H9 (cell line): ENCODE data around the gene MLLT6. TPM values are rescaled to one million over a fixed set of nuclear protein-coding genes. Genes with fewer than 3 reads are reported as not detected.

ENCODE experiments used
- DNase-seq: peaks from one replicate; pipeline ENCODE4 v3.0.0-alpha.2; 2017
- H2AFZ ChIP-seq: one replicate; pipeline ENCODE4 v1.6.1; 2013; ENCODE audit warnings: mild to moderate bottlenecking, low read length, control low read depth, moderate library complexity
- H2AK5ac ChIP-seq: 2 replicates; pipeline ENCODE4 v1.6.1; 2013; ENCODE audit warnings: low read length, control low read depth, mixed read lengths; ENCODE audit not compliant: insufficient read length
- H2BK120ac ChIP-seq: one replicate; pipeline ENCODE4 v1.6.1; 2013; ENCODE audit warnings: low read depth, mild to moderate bottlenecking, low read length, control low read depth, inconsistent platforms; ENCODE audit not compliant: poor library complexity, severe bottlenecking
- H2BK12ac ChIP-seq: 2 replicates; pipeline ENCODE4 v1.6.1; 2013; ENCODE audit warnings: low read length, control low read depth, mixed read lengths, low read depth; ENCODE audit not compliant: insufficient read length
- H2BK15ac ChIP-seq: 2 replicates; pipeline ENCODE4 v1.6.1; 2013; ENCODE audit warnings: low read depth, low read length, control low read depth
- H2BK20ac ChIP-seq: one replicate; pipeline ENCODE4 v1.6.1; 2013; ENCODE audit warnings: low read depth, mild to moderate bottlenecking, low read length, control low read depth, inconsistent platforms; ENCODE audit not compliant: poor library complexity, severe bottlenecking
- H2BK5ac ChIP-seq: 2 replicates; pipeline ENCODE4 v1.6.1; 2013; ENCODE audit warnings: low read length, control low read depth, mixed read lengths; ENCODE audit not compliant: insufficient read length
- H3K14ac ChIP-seq: 2 replicates; pipeline ENCODE4 v1.6.1; 2013; ENCODE audit warnings: low read length, control low read depth; ENCODE audit not compliant: insufficient read depth
- H3K18ac ChIP-seq: 2 replicates; pipeline ENCODE4 v1.6.1; 2013; ENCODE audit warnings: low read depth, mild to moderate bottlenecking, mixed read lengths, low read length, control low read depth; ENCODE audit not compliant: insufficient read length
- H3K23ac ChIP-seq: 2 replicates; pipeline ENCODE4 v1.6.1; 2013; ENCODE audit warnings: low read length, control low read depth, mixed read lengths, low read depth; ENCODE audit not compliant: insufficient read length
- H3K23me2 ChIP-seq: 2 replicates; pipeline ENCODE4 v1.6.1; 2013; ENCODE audit warnings: low read depth, mild to moderate bottlenecking, mixed read lengths, low read length, control low read depth; ENCODE audit not compliant: insufficient read length, poor library complexity, severe bottlenecking
- H3K27ac ChIP-seq: 2 replicates; pipeline ENCODE4 v1.5.1; 2013; ENCODE audit warnings: low read length, control low read depth, mixed read lengths, low read depth; ENCODE audit not compliant: insufficient read length
- H3K27me3 ChIP-seq: 2 replicates; pipeline ENCODE4 v1.6.1; 2013; ENCODE audit warnings: low read length, control low read depth, inconsistent platforms; ENCODE audit not compliant: insufficient read depth
- H3K4ac ChIP-seq: 2 replicates; pipeline ENCODE4 v1.6.1; 2013; ENCODE audit warnings: low read depth, mild to moderate bottlenecking, control low read depth, inconsistent platforms, low read length, moderate library complexity
- H3K4me1 ChIP-seq: 2 replicates; pipeline ENCODE4 v1.6.1; 2013; ENCODE audit warnings: low read length, control low read depth, inconsistent platforms; ENCODE audit not compliant: insufficient read depth
- H3K4me2 ChIP-seq: 2 replicates; pipeline ENCODE4 v1.6.1; 2013; ENCODE audit warnings: low read length, control low read depth, mixed read lengths; ENCODE audit not compliant: insufficient read length, insufficient read depth
- H3K56ac ChIP-seq: 2 replicates; pipeline ENCODE4 v1.6.1; 2013; ENCODE audit warnings: low read depth, mild to moderate bottlenecking, mixed read lengths, low read length, control low read depth; ENCODE audit not compliant: insufficient read length
- H3K79me1 ChIP-seq: 2 replicates; pipeline ENCODE4 v1.6.1; 2013; ENCODE audit warnings: low read depth, mild to moderate bottlenecking, moderate library complexity, low read length, control low read depth, inconsistent platforms; ENCODE audit not compliant: insufficient read depth, poor library complexity, severe bottlenecking
- H3K79me2 ChIP-seq: 2 replicates; pipeline ENCODE4 v1.6.1; 2013; ENCODE audit warnings: low read length, control low read depth, inconsistent platforms; ENCODE audit not compliant: insufficient read depth
- H3K9ac ChIP-seq: 2 replicates; pipeline ENCODE4 v1.6.1; 2013; ENCODE audit warnings: low read length, control low read depth, mixed read lengths; ENCODE audit not compliant: insufficient read length; ENCODE audit errors: extremely low read depth
- H3K9me3 ChIP-seq: one replicate; pipeline ENCODE4 v1.6.1; 2013; ENCODE audit warnings: low read depth, low read length, inconsistent platforms; ENCODE audit not compliant: control insufficient read depth
- H3T11ph ChIP-seq: one replicate; pipeline ENCODE4 v1.6.1; 2013; ENCODE audit warnings: mild to moderate bottlenecking, low read length, control low read depth, inconsistent platforms
- H4K20me1 ChIP-seq: one replicate; pipeline ENCODE4 v1.6.1; 2013; ENCODE audit not compliant: control insufficient read depth, insufficient read length, insufficient read depth
- H4K5ac ChIP-seq: 2 replicates; pipeline ENCODE4 v1.6.1; 2013; ENCODE audit warnings: low read depth, mild to moderate bottlenecking, mixed read lengths, low read length, control low read depth; ENCODE audit not compliant: insufficient read length
- H4K8ac ChIP-seq: replicated peaks from 2 replicates; pipeline ENCODE4 v1.6.1; 2013; ENCODE audit warnings: low read length, control low read depth, mixed read lengths, low read depth; ENCODE audit not compliant: insufficient read length
- H4K91ac ChIP-seq: 2 replicates; pipeline ENCODE4 v1.6.1; 2013; ENCODE audit warnings: low read depth, mild to moderate bottlenecking, moderate library complexity, mixed read lengths, low read length, control low read depth; ENCODE audit not compliant: insufficient read length
- H3K27ac Mint-ChIP-seq, 3 experiments: 2 replicates in 2 of 3; 3 replicates in 1 of 3; pipeline ENCODE4 v1.8.0; 2020 to 2021; ENCODE audit warnings: mixed read lengths in 3 of 3, mild to moderate bottlenecking in 1 of 3, moderate library complexity in 1 of 3
- H3K27me3 Mint-ChIP-seq: 2 replicates; pipeline ENCODE4 v1.8.0; 2021; ENCODE audit warnings: low read depth, mild to moderate bottlenecking, moderate library complexity, mixed read lengths
- H3K36me3 Mint-ChIP-seq, 3 experiments: 2 replicates in 2 of 3; 3 replicates in 1 of 3; pipeline ENCODE4 v1.8.0; 2020 to 2021; ENCODE audit warnings: low read depth in 3 of 3, mixed read lengths in 3 of 3; ENCODE audit not compliant: insufficient read depth in 1 of 3
- H3K4me1 Mint-ChIP-seq, 2 experiments: 2 replicates each; pipeline ENCODE4 v1.8.0; 2020; ENCODE audit warnings: mixed read lengths in 2 of 2
- H3K4me3 Mint-ChIP-seq, 2 experiments: 2 replicates in 1 of 2; 3 replicates in 1 of 2; pipeline ENCODE4 v1.8.0; 2020 to 2021; ENCODE audit warnings: mild to moderate bottlenecking in 2 of 2, mixed read lengths in 2 of 2, moderate library complexity in 1 of 2
- H3K9me3 Mint-ChIP-seq, 2 experiments: 2 replicates in 1 of 2; 3 replicates in 1 of 2; pipeline ENCODE4 v1.8.0; 2020; ENCODE audit warnings: mild to moderate bottlenecking in 2 of 2, mixed read lengths in 2 of 2, moderate library complexity in 1 of 2
- WGBS: extraction: QIAGEN DNeasy Blood & Tissue Kit; methylation state at CpG from one replicate; pipeline ENCODE4 v1.1.7; 2013; ENCODE audit warnings: missing lambda C conversion rate, low lambda C conversion rate, mixed read lengths; ENCODE audit not compliant: insufficient read length; ENCODE audit errors: extremely low coverage; 5-methylcytosine and 5-hydroxymethylcytosine counted together
- total RNA-seq: library from RNA; stranded (reverse); gene quantifications from 2 replicates; pipeline ENCODE4 v1.2.1, GENCODE V29; 2021
- TF ChIP-seq, protein P1 (sequence below): fragments of 200-600 bp; sonication (generic); conservative IDR thresholded peaks from 3 replicates; pipeline ENCODE4 v1.8.0; 2021; ENCODE audit warnings: antibody characterized with exemption, mild to moderate bottlenecking

The MLLT6 gene
- total RNA-seq, 1 experiment from 2014 or later, result 26.4 TPM

- Histone ChIP-seq H2BK20ac (no peak overlapping the region), H2BK15ac (no peak overlapping the region), H3K27ac (no peak overlapping the region), H4K8ac (no peak overlapping the region), H3K56ac (no peak overlapping the region), H2BK5ac (no peak overlapping the region), H2AK5ac (no peak overlapping the region), H3K9me3 (no peaks in the 10 kb centered on the region), H3K79me2 (no peaks in the 10 kb centered on the region), H3K23ac (no peak overlapping the region), H2BK12ac (no peak overlapping the region), H4K20me1 (no peaks in the 10 kb centered on the region), H3K18ac (no peak overlapping the region), H2BK120ac (no peak overlapping the region), H3K79me1 (no peaks in the 10 kb centered on the region), H4K91ac (no peak overlapping the region), H3K4me2 (no peak overlapping the region), H2AFZ (no peak overlapping the region), H4K5ac (no peak overlapping the region), H3K23me2 (peaks cover 5% of the 10 kb centered on the region), H3K27me3 (peaks cover 5% of the 10 kb centered on the region; the same call in 1 of the 2 replicates), H3T11ph (no peak overlapping the region), H3K14ac (no peak overlapping the region), H3K4ac (no peak overlapping the region), H3K9ac (no peak overlapping the region), H3K4me1 (peaks cover 2% of the 10 kb centered on the region; the same call in 1 of the 2 replicates)
- TF ChIP-seq, protein P1, sequence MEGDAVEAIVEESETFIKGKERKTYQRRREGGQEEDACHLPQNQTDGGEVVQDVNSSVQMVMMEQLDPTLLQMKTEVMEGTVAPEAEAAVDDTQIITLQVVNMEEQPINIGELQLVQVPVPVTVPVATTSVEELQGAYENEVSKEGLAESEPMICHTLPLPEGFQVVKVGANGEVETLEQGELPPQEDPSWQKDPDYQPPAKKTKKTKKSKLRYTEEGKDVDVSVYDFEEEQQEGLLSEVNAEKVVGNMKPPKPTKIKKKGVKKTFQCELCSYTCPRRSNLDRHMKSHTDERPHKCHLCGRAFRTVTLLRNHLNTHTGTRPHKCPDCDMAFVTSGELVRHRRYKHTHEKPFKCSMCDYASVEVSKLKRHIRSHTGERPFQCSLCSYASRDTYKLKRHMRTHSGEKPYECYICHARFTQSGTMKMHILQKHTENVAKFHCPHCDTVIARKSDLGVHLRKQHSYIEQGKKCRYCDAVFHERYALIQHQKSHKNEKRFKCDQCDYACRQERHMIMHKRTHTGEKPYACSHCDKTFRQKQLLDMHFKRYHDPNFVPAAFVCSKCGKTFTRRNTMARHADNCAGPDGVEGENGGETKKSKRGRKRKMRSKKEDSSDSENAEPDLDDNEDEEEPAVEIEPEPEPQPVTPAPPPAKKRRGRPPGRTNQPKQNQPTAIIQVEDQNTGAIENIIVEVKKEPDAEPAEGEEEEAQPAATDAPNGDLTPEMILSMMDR, result no peak
- Mint-ChIP-seq H3K4me1 (peaks cover 20 to 30% of the 10 kb centered on the region in 2 experiments), H3K9me3 (no peaks in the 10 kb centered on the region; a peak in 1 of 5 replicates), H3K27ac (no peak overlapping the region), H3K36me3 (peaks cover 5 to 38% (median 30%) of the 10 kb centered on the region in 3 experiments; a peak in 6 of 7 replicates), H3K4me3 (peak overlapping the region in 1 of 2 experiments; percentile 51; a peak in 3 of 5 replicates), H3K27me3 (peaks cover 25% of the 10 kb centered on the region)
- DNase-seq, result no peak
- no CpG with 5 or more reads among the region's 7 CpGs for WGBS
Measured at GRCh38 chr17:38732376-38733281, 27.6 kb downstream of the MLLT6 start.
